Urinary bladder (tissue), 4 donors: ENCODE data around the gene EHD3. TPM values are rescaled to one million over a fixed set of nuclear protein-coding genes. Genes with fewer than 3 reads are reported as not detected.
"Not testable (repeated sequence)": the region's sequence is repeated elsewhere in the genome, so short reads cannot be mapped to it uniquely, and the experiment has no call there.

Experiments
- DNase-seq: peaks from one replicate; pipeline ENCODE4 v3.0.0-alpha.2; 2015; ENCODE audit errors: extremely low spot score
- H3K27ac ChIP-seq: one replicate; pipeline ENCODE4 v1.5.1; 2013; ENCODE audit warnings: low read depth, mild to moderate bottlenecking, moderate library complexity
- H3K36me3 ChIP-seq: one replicate; pipeline ENCODE4 v1.6.1; 2013; ENCODE audit warnings: mild to moderate bottlenecking, moderate library complexity; ENCODE audit not compliant: insufficient read depth
- H3K4me1 ChIP-seq: one replicate; pipeline ENCODE4 v1.6.1; 2013; ENCODE audit warnings: mild to moderate bottlenecking, moderate library complexity; ENCODE audit not compliant: insufficient read depth
- H3K4me3 ChIP-seq: one replicate; pipeline ENCODE4 v1.5.1; 2013; ENCODE audit warnings: low read depth, low read length
- WGBS: extraction: QIAGEN DNeasy Blood & Tissue Kit; methylation state at CpG from one replicate; pipeline ENCODE4 v1.1.7; 2013; 5-methylcytosine and 5-hydroxymethylcytosine counted together
- polyA plus RNA-seq: library from polyadenylated mRNA; stranded (reverse); fragments of 200-250 nt; gene quantifications from one replicate; pipeline ENCODE4 v1.2.3, GENCODE V29; 2013
- total RNA-seq: library from RNA; depleted of rRNA; stranded (reverse); fragments of >200 nt; gene quantifications from one replicate; pipeline ENCODE4 v1.2.3, GENCODE V29; 2014
- donor health status: healthy with polysubstance abuse.
- donor health status: healthy.

The EHD3 gene
- total and polyA plus RNA-seq, 2 donors = 8.3 to 8.5 TPM

- H3K36me3 ChIP-seq, H3K27ac ChIP-seq, H3K4me3 ChIP-seq, DNase-seq, H3K4me1 ChIP-seq: not testable (repeated sequence)
- 70% methylated on average over 7 of the region's 7 CpGs for WGBS
Measured at GRCh38 chr2:31283193-31283919, 49.4 kb downstream of the EHD3 start.

- Histone ChIP-seq H3K4me3 (no peak overlapping the region), H3K27ac (no peak overlapping the region), H3K36me3 (no peaks in the 10 kb centered on the region), H3K4me1 (no peaks in the 10 kb centered on the region)
- DNase-seq = no peak
- WGBS = 73% methylated on average over 2 of the region's 2 CpGs
Measured at GRCh38 chr2:31284107-31284506, 50.2 kb downstream of the EHD3 start.

GRCh38 chr2:31286230-31286629 is 52.3 kb downstream of the EHD3 start:
- H3K27ac ChIP-seq = no peak overlapping the region

GRCh38 chr2:31286961-31287550 is 53.1 kb downstream of the EHD3 start:
- Histone ChIP-seq H3K36me3 (no peaks in the 10 kb centered on the region), H3K4me3 (no peak overlapping the region), H3K4me1 (no peaks in the 10 kb centered on the region), H3K27ac (no peak overlapping the region)
- no peak for DNase-seq
- 84% methylated on average over 5 of the region's 5 CpGs for WGBS

More at GRCh38 chr2:31286230-31286629, 52.3 kb downstream of the EHD3 start:
- WGBS = 61% methylated on average over 4 of the region's 4 CpGs
- no peak for DNase-seq
- no peak overlapping the region for H3K4me3 ChIP-seq
- no peaks in the 10 kb centered on the region for H3K4me1 ChIP-seq
- H3K36me3 ChIP-seq = no peaks in the 10 kb centered on the region

- Histone ChIP-seq H3K4me3 (no peak overlapping the region), H3K27ac (no peak overlapping the region), H3K36me3 (no peaks in the 10 kb centered on the region), H3K4me1 (no peaks in the 10 kb centered on the region)
- DNase-seq = no peak
- 44% methylated on average over 2 of the region's 2 CpGs for WGBS
Measured at GRCh38 chr2:31287654-31288053, 53.7 kb downstream of the EHD3 start.

GRCh38 chr2:31294196-31294595 is 60.2 kb downstream of the EHD3 start:
- H3K27ac ChIP-seq = no peak overlapping the region
- WGBS = 87% methylated on average over 1 of the region's 1 CpG
- no peaks in the 10 kb centered on the region for H3K4me1 ChIP-seq
- no peak for DNase-seq
- no peak overlapping the region for H3K4me3 ChIP-seq
- no peaks in the 10 kb centered on the region for H3K36me3 ChIP-seq

GRCh38 chr2:31296641-31297287 is 62.8 kb downstream of the EHD3 start:
- Histone ChIP-seq H3K36me3 (no peaks in the 10 kb centered on the region), H3K27ac (no peak overlapping the region), H3K4me1 (no peaks in the 10 kb centered on the region), H3K4me3 (no peak overlapping the region)
- WGBS = 56% methylated on average over 8 of the region's 8 CpGs
- no peak for DNase-seq

- Histone ChIP-seq H3K27ac (no peak overlapping the region), H3K4me1 (no peaks in the 10 kb centered on the region), H3K4me3 (no peak overlapping the region), H3K36me3 (no peaks in the 10 kb centered on the region)
- DNase-seq = no peak
- 54% methylated on average over 1 of the region's 1 CpG for WGBS
Measured at GRCh38 chr2:31297751-31298150, 63.8 kb downstream of the EHD3 start.

GRCh38 chr2:31299547-31299946 is 65.6 kb downstream of the EHD3 start:
- H3K27ac ChIP-seq = no peak overlapping the region
- H3K36me3 ChIP-seq = no peaks in the 10 kb centered on the region
- no peak overlapping the region for H3K4me3 ChIP-seq
- WGBS = 60% methylated on average over 4 of the region's 4 CpGs
- no peak for DNase-seq
- no peaks in the 10 kb centered on the region for H3K4me1 ChIP-seq

- no peak for DNase-seq
- Histone ChIP-seq H3K27ac (no peak overlapping the region), H3K4me3 (no peak overlapping the region), H3K4me1 (no peaks in the 10 kb centered on the region), H3K36me3 (no peaks in the 10 kb centered on the region)
Measured at GRCh38 chr2:31300309-31300708, 66.4 kb downstream of the EHD3 start.

GRCh38 chr2:31302940-31303563 is 69.1 kb downstream of the EHD3 start:
- Histone ChIP-seq H3K4me3 (no peak overlapping the region), H3K4me1 (no peaks in the 10 kb centered on the region), H3K36me3 (no peaks in the 10 kb centered on the region), H3K27ac (no peak overlapping the region)
- 46% methylated on average over 9 of the region's 9 CpGs for WGBS
- no peak for DNase-seq

- H3K4me3 ChIP-seq = no peak overlapping the region
- no peak overlapping the region for H3K27ac ChIP-seq
- no peaks in the 10 kb centered on the region for H3K36me3 ChIP-seq
- no peaks in the 10 kb centered on the region for H3K4me1 ChIP-seq
- no peak for DNase-seq
- 80% methylated on average over 2 of the region's 2 CpGs for WGBS
Measured at GRCh38 chr2:31304816-31305215, 70.9 kb downstream of the EHD3 start.

- no peaks in the 10 kb centered on the region for H3K4me1 ChIP-seq
- H3K4me3 ChIP-seq = no peak overlapping the region
- no peaks in the 10 kb centered on the region for H3K36me3 ChIP-seq
- no peak overlapping the region for H3K27ac ChIP-seq
- WGBS = 90% methylated on average over 3 of the region's 3 CpGs
- no peak for DNase-seq
Measured at GRCh38 chr2:31312898-31313297, 78.9 kb downstream of the EHD3 start.

- no peak for DNase-seq
- H3K4me1 ChIP-seq = no peaks in the 10 kb centered on the region
- no peak overlapping the region for H3K27ac ChIP-seq
- 94% methylated on average over 2 of the region's 2 CpGs for whole genome bisulfite sequencing
- H3K4me3 ChIP-seq = no peak overlapping the region
- H3K36me3 ChIP-seq = no peaks in the 10 kb centered on the region
Measured at GRCh38 chr2:31314761-31315160, 80.8 kb downstream of the EHD3 start.
